GM19452 (cell line): Measurements from ENCODE around the gene C14orf119.
A peak's percentile ranks its signal among the peaks of the same experiment; 100 is the strongest.

Source experiments
- ATAC-seq: cut with Tn5 transposase; IDR thresholded peaks from one replicate; pipeline ENCODE4 v1.9.1; 2021; ENCODE audit not compliant: unreplicated experiment

C14orf119 gene

DNA sequence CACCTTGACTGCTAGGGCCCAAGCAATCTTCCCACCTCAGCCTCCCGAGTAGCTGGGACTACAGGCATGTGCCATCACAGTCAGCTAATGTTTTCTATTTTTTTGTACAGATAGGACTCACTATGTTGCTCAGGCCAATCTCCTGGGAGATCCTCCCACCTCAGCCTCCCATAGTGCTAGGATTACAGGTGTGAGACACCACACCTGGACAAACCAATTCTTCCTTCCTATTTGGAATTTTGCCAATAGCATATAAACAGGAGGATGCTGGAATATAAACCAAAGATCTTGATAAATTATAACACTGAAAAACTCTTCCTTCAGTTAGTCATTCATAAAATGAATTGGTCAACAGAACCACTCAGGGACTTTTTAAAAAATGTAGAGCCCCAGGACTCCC, 8.7 kb upstream of the C14orf119 start:
- no peak for ATAC-seq

- ATAC-seq, result no peak
Measured at GRCh38 chr14:23089498-23090253, 5.6 kb upstream of the C14orf119 start.

- ATAC-seq, result no peak
Measured at GRCh38 chr14:23090254-23090636, 5.1 kb upstream of the C14orf119 start.

DNA sequence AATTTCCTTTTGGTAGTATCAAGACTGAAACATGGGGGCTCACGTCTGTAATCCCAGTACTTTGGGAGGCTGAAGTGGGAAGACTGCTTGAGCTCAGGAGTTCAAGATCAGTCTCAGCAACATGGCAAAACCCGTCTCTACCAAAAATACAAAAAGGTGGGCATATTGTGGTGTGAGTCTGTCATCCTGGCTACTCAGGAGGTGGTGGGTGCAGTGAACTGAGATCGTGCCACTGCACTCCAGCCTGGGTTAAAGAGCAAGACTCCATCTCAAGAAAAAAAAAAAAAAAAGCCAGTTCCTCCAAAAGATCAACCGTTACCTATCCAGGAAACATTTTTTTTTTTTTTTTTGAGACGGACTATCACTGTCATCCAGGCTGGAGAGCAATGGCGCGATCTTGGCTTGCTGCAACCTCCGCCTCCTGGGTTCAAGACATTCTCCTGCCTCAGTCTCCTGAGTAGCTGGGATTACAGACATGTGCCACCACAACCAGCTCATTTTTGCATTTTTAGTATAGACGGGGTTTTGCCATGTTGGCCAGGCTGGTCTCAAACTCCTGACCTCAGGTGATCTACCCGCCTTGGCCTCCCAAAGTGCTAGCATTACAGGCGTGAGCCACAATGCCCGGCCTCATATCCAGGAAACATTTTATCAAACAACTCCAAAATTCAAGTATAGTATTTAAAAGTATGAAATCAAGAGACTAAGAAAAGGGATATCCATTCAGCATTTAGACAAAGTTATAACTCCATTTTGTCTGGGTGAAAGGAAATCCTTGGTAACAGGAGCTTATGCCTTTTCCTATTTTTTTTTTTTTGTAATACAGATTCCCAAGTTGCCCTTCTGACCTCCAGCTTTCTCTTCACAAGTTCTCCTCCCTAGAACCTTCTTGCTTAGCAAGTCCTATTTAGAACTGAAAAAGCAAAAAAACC, 3.7 kb upstream of the C14orf119 start:
- ATAC-seq, result no peak

DNA sequence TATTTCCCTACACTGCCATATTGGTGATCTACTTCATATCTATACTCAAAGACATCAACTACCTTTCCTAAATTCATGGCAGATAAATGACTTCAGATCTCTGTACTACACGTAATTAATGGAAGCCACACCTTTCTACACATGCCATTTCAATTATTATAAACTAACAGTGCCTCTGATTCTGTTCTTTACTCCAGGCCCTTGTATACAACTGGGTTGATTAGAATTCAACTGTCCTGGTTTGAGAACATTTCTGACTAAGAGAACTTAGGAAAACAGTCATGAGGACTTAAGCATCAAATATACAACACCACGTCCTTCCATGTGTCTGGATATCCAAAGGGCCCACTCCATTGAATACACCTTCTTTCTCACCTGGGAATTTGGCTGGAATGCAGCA, 2.2 kb upstream of the C14orf119 start:
- no peak for ATAC-seq

- ATAC-seq, result no peak
Measured at GRCh38 chr14:23093526-23093925, 1.8 kb upstream of the C14orf119 start.

- peak; percentile 26 for ATAC-seq
Measured at GRCh38 chr14:23093991-23094665, 1.2 kb upstream of the C14orf119 start.

GRCh38 chr14:23094666-23095195, 574 bp upstream of the C14orf119 start, which contains the start of gene ACIN1:
Gene ACIN1 (minus strand): TSS chr14:23095136. CDS start chr14:23095112, 24 bp downstream.
- ATAC-seq, result peak; percentile 37

DNA sequence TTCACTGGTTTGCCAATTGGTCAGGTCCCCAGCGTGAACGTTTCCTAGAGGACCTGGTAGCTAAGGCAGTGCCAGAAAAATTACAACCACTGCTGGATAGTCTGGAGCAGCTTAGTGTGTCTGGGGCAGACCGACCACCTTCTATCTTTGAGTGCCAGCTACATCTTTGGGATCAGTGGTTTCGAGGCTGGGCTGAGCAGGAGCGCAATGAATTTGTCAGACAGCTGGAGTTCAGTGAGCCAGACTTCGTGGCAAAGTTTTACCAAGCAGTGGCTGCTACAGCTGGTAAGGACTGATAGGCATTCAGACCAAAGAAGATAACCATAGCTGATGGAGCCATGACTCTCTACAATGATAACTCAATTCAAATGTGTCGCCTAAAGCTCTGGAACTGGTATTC, 2.5 kb downstream of the C14orf119 start:
- no peak for ATAC-seq

DNA sequence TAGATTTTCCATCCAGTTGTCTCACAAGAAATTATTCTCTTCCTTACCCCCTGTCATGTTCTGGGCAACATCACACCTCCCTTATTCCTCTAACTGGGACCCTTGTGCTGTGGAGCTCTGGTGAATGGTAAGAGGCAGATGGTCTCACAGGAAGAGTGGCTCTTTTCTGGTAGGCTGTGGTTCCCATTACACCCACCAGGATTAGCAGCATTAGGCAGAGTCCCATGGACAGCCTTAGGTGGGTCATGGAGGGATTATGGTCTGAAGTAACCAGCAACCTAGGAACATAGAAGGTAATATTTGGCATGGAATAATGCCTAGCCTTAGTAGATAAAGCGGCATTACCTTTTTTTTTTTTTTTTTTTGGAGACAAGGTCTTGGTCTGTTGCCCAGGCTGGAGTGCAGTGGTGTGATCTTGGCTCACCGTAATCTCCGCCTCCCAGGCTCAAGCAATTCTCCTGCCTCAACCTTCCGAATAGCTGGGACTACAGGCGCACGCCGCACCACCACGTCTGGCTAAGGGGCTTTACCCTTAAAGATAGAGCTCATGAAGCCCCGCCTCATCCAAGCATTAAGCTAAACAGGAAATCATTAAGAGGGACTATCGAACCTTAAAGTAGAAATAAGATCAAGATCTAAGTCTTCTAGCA, 4.0 kb downstream of the C14orf119 start:
- no peak for ATAC-seq

GRCh38 chr14:23101213-23101970, 6.1 kb downstream of the C14orf119 start:
- no peak for ATAC-seq

GRCh38 chr14:23101986-23102625, 6.8 kb downstream of the C14orf119 start:
- ATAC-seq, result no peak

DNA sequence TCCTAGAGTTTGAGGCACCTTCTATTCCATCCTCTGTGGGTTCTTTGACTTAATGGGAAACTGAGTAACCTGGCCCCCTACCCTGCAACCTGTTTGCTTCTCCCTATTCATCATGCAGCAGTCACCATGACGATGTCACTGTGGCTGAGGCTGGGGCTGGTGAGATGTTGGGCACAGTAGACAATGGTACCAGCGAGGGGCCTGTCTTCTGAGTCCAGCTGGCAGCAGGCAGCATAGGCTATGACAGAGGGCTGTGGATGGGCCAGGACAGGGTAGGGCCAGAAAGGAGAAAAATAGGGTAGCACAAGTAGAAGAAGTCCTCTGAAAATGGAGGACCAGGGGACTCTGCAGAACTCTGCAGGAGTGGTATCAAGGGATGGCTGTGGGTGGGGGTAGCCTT, 7.5 kb downstream of the C14orf119 start:
- no peak for ATAC-seq

DNA sequence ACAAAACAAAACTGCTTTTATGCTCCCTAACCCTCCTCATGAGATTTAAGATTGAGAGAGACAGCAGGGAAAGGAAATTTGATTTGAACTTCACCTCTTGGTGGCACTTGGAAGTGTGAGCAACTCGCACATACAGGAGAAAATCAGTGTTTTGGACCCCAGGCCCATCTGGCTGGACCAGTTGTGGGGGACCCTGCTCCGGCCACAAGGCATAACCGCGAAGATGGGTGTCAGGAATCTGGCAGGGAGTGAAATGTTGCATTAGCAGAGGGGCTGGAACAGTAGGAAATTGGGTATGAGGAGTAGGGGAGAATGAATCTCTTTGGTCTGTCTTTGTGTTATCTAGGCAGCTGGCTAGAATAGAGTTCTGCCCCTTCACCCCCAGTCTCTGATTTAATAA, 8.3 kb downstream of the C14orf119 start:
- no peak for ATAC-seq

GRCh38 chr14:23104070-23104590, 8.8 kb downstream of the C14orf119 start:
- ATAC-seq, result no peak

DNA sequence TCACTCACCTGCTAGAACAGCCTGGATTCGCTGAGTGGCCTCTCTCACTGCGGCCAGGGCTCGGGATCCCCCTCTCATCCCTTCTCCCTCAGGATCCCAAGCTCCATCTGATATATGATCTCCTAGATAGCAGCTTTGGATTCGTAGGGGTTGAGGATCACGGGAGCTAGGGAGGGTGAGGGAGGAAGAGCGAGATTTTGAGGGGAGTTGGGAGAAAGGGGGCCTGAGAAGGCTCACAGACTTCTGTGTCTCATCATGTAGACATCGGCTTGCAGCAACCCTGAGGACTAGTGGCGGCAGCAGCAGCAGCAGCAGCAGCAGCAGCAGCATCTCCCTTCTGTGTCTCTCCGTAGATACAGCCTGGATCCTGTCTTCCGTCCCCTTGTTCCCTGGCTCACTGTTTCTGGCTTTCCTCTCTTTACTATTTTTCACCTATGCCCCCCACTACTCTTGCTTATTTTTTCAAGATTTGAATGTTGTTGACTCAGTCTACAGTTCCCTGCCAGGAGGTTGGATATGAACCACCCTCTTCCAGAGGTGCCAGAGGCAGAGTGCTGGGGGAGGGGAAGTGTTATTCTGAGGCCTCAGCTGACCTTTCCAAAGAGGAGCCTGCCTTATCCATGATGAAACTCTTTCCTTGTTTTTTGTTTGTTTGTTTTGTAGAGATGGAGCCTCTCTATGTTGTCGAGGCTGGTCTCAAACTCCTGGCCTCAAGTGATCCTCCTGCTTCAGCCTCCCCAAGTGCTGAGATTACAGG, 9.5 kb downstream of the C14orf119 start, which contains the start of gene CIROP:
Gene CIROP (minus strand): TSS at position 399 of the 757 bp plus-strand sequence. CDS start 69 bp downstream, at position 330.
- ATAC-seq, result no peak

GRCh38 chr14:23105348-23105824, 10.1 kb downstream of the C14orf119 start:
- no peak for ATAC-seq

DNA sequence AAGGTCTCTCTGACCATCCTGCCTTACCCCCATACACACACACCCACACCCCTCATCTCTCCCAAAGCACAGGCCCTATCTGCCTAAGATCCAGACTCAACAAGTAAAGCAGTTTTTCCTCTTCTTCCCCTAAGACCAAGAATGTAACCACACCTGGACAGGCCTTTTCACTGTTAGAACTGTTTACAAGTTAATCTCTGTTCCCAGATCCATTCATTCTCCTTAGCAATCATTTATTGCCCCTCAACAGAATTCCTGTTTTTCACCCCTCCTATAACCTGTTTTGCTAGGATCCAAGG, 11.4 kb downstream of the C14orf119 start:
- no peak for ATAC-seq
